ENCODE results near the gene TNP1.

GRCh38 chr2:216860426-216861137, 718 bp upstream of the TNP1 start:
- TF ChIP-seq POLR2A (IDR thresholded peaks at IDR 0.05; ENCODE audit: low read depth, low read length) (no peak), POLR2AphosphoS5 (IDR thresholded peaks at IDR 0.05; ENCODE audit: low read depth, low read length) (no peak), TAF1 (IDR thresholded peaks at IDR 0.05; ENCODE audit: low read depth, low read length) (no peak), SPI1 (IDR thresholded peaks at IDR 0.05; ENCODE audit: low read depth, low read length) (no peak), POU2F2 (IDR thresholded peaks at IDR 0.05; ENCODE audit: low read depth, low read length) (no peak)
